Right cardiac atrium (tissue), 5 donors: ENCODE results near the gene RAB6D. TPM values are rescaled to one million over a fixed set of nuclear protein-coding genes. Genes with fewer than 3 reads are reported as not detected.
"Not testable (repeated sequence)": the region's sequence is repeated elsewhere in the genome, so short reads cannot be mapped to it uniquely, and the experiment has no call there.

Experiments used
- ATAC-seq, 2 donors: fragments of 200-7000 bp; cut with Tn5 transposase; one replicate each; pipeline versions ENCODE4 v1.8.0 to v1.9.1; 2020; ENCODE audit warnings: moderate library complexity in 2 of 2, mild to moderate bottlenecking in 1 of 2
- DNase-seq, 3 donors: peaks; one replicate each; pipeline ENCODE4 v3.0.0-alpha.2; 2020
- H3K27ac ChIP-seq: one replicate; pipeline ENCODE4 v1.5.1; 2013; ENCODE audit warnings: mild to moderate bottlenecking, low read length, control low read depth, moderate library complexity
- H3K27me3 ChIP-seq: one replicate; pipeline ENCODE4 v1.6.1; 2013; ENCODE audit not compliant: control insufficient read depth, insufficient read depth
- H3K4me1 ChIP-seq: one replicate; pipeline ENCODE4 v1.6.1; 2013; ENCODE audit warnings: low read length; ENCODE audit not compliant: control insufficient read depth, insufficient read depth
- H3K4me3 ChIP-seq: one replicate; pipeline ENCODE4 v1.5.1; 2013; ENCODE audit warnings: low read length, control low read depth
- H3K9me3 ChIP-seq: one replicate; pipeline ENCODE4 v1.6.1; 2013; ENCODE audit warnings: low read length; ENCODE audit not compliant: control insufficient read depth
- WGBS: extraction: QIAGEN DNeasy Blood & Tissue Kit; methylation state at CpG from one replicate; pipeline ENCODE4 v1.1.7; 2013; 5-methylcytosine and 5-hydroxymethylcytosine counted together
- intact Hi-C, 4 donors: fragments of 100-400 bp; cut with DNase I; formaldehyde crosslinking; loops; one replicate each; pipeline versions ENCODE4 v1.11.0 to v1.14.0; 2022 to 2023
- polyA plus RNA-seq: library from polyadenylated mRNA; stranded (reverse); fragments of 200-250 nt; gene quantifications from one replicate; pipeline ENCODE4 v1.2.3, GENCODE V29; 2013
- total RNA-seq, 4 donors: library from RNA; stranded (reverse); fragmentation: NEBNext Ultra II Directional; extraction: Animal tissue kit (Norgen Biotek cat#: 25700); gene quantifications; one replicate each; pipeline ENCODE4 v1.2.1, GENCODE V29; 2021
- donor health status: healthy with polysubstance abuse.
- donor health status: DM: no; HTN: yes; CAD: no.
- donor health status: DM: no; HTN: no; CAD: no.
- donor health status: DM: no; HTN: yes; CAD: no; lungs with severe emphysema.
- donor health status: DM: yes; HTN: yes; CAD: no.

RAB6D gene
- total and polyA plus RNA-seq, 5 donors = 0.02 to 0.11 TPM; not detected in 3

- DNase-seq (no peak), ATAC-seq (no peak)
- Histone ChIP-seq H3K27me3 (no peaks in the 10 kb centered on the region), H3K9me3 (no peaks in the 10 kb centered on the region), H3K27ac (no peak overlapping the region), H3K4me3 (no peak overlapping the region), H3K4me1 (no peaks in the 10 kb centered on the region)
- intact Hi-C loops = no loop called here
- WGBS = 94% methylated on average over 6 of the region's 6 CpGs
Observed at GRCh38 chr2:131365452-131365851, 1.5 kb upstream of the RAB6D start.

- not testable (repeated sequence) for H3K27me3 ChIP-seq, ATAC-seq
Observed at GRCh38 chr2:131363213-131363612, 755 bp downstream of the RAB6D start.

GRCh38 chr2:131361773-131362172 lies 2.2 kb downstream of the RAB6D start:
- H3K27me3 ChIP-seq, intact Hi-C loops, H3K27ac ChIP-seq, H3K4me3 ChIP-seq, H3K9me3 ChIP-seq, ATAC-seq, DNase-seq, H3K4me1 ChIP-seq: not testable (repeated sequence)
- 62% methylated on average over 4 of the region's 4 CpGs for WGBS

More at GRCh38 chr2:131363213-131363612, 755 bp downstream of the RAB6D start:
- 2% methylated on average over 4 of the region's 12 CpGs for WGBS
- intact Hi-C loops, H3K9me3 ChIP-seq, H3K4me1 ChIP-seq, H3K27ac ChIP-seq, H3K4me3 ChIP-seq, DNase-seq: not testable (repeated sequence)

- ATAC-seq, H3K27ac ChIP-seq, intact Hi-C loops, H3K9me3 ChIP-seq, DNase-seq, H3K27me3 ChIP-seq, H3K4me1 ChIP-seq, H3K4me3 ChIP-seq: not testable (repeated sequence)
- 13% methylated on average over 6 of the region's 46 CpGs for WGBS
Observed at GRCh38 chr2:131353167-131353697, 10.7 kb downstream of the RAB6D start.

- Histone ChIP-seq H3K4me3 (no peak overlapping the region), H3K4me1 (no peaks in the 10 kb centered on the region), H3K27me3 (no peaks in the 10 kb centered on the region), H3K9me3 (no peaks in the 10 kb centered on the region), H3K27ac (no peak overlapping the region)
- ATAC-seq (no peak), DNase-seq (no peak)
- 85% methylated on average over 4 of the region's 4 CpGs for WGBS
- intact Hi-C loops = no loop called here
Observed at GRCh38 chr2:131349021-131349420, 14.9 kb downstream of the RAB6D start.

- ATAC-seq, DNase-seq, intact Hi-C loops, H3K4me1 ChIP-seq, H3K9me3 ChIP-seq, H3K4me3 ChIP-seq, H3K27me3 ChIP-seq, H3K27ac ChIP-seq: not testable (repeated sequence)
- 79% methylated on average over 7 of the region's 7 CpGs for WGBS
Observed at GRCh38 chr2:131347035-131347434, 16.9 kb downstream of the RAB6D start.

GRCh38 chr2:131339307-131339706 lies 24.7 kb downstream of the RAB6D start:
- H3K4me3 ChIP-seq, H3K4me1 ChIP-seq, H3K27ac ChIP-seq, intact Hi-C loops, DNase-seq, H3K27me3 ChIP-seq, ATAC-seq, H3K9me3 ChIP-seq: not testable (repeated sequence)
- 65% methylated on average over 1 of the region's 1 CpG for WGBS

- peak in 2 of 3 donors; percentile 12 to 47 for DNase-seq
- ATAC-seq, H3K27me3 ChIP-seq, H3K4me1 ChIP-seq, H3K4me3 ChIP-seq, H3K9me3 ChIP-seq, H3K27ac ChIP-seq, intact Hi-C loops: not testable (repeated sequence)
- WGBS = 21% methylated on average over 6 of the region's 6 CpGs
Observed at GRCh38 chr2:131335319-131335718, 28.6 kb downstream of the RAB6D start.

GRCh38 chr2:131332709-131333108 lies 31.3 kb downstream of the RAB6D start:
- intact Hi-C loops = not testable (repeated sequence)

GRCh38 chr2:131331000-131331399 lies 33.0 kb downstream of the RAB6D start:
- H3K27ac ChIP-seq, intact Hi-C loops, H3K4me1 ChIP-seq, H3K27me3 ChIP-seq, H3K4me3 ChIP-seq, H3K9me3 ChIP-seq: not testable (repeated sequence)
- ATAC-seq (peak; percentile 51 to 61), DNase-seq (peak in 1 of 3 donors; percentile 14)
- 3% methylated on average over 35 of the region's 43 CpGs for WGBS

More at GRCh38 chr2:131332709-131333108, 31.3 kb downstream of the RAB6D start:
- H3K4me1 ChIP-seq, ATAC-seq, H3K9me3 ChIP-seq, H3K27ac ChIP-seq, DNase-seq, H3K4me3 ChIP-seq, H3K27me3 ChIP-seq: not testable (repeated sequence)
- WGBS = 93% methylated on average over 3 of the region's 3 CpGs

GRCh38 chr2:131322209-131322608 lies 41.8 kb downstream of the RAB6D start:
- Histone ChIP-seq H3K9me3 (peaks cover 2% of the 10 kb centered on the region), H3K4me1 (no peaks in the 10 kb centered on the region), H3K4me3 (no peak overlapping the region), H3K27ac (no peak overlapping the region), H3K27me3 (no peaks in the 10 kb centered on the region)
- intact Hi-C loops = no loop called here
- WGBS = 75% methylated on average over 6 of the region's 6 CpGs
- DNase-seq (no peak), ATAC-seq (no peak)

- H3K27me3 ChIP-seq, intact Hi-C loops, H3K4me3 ChIP-seq, H3K9me3 ChIP-seq, ATAC-seq, DNase-seq, H3K4me1 ChIP-seq, H3K27ac ChIP-seq: not testable (repeated sequence)
- WGBS = 89% methylated on average over 1 of the region's 1 CpG
Observed at GRCh38 chr2:131321344-131321743, 42.6 kb downstream of the RAB6D start.
